ENCODE data around the gene HDAC7.
"Not testable (repeated sequence)": the region's sequence is repeated elsewhere in the genome, so short reads cannot be mapped to it uniquely, and the experiment has no call there.

HDAC7 gene

DNA sequence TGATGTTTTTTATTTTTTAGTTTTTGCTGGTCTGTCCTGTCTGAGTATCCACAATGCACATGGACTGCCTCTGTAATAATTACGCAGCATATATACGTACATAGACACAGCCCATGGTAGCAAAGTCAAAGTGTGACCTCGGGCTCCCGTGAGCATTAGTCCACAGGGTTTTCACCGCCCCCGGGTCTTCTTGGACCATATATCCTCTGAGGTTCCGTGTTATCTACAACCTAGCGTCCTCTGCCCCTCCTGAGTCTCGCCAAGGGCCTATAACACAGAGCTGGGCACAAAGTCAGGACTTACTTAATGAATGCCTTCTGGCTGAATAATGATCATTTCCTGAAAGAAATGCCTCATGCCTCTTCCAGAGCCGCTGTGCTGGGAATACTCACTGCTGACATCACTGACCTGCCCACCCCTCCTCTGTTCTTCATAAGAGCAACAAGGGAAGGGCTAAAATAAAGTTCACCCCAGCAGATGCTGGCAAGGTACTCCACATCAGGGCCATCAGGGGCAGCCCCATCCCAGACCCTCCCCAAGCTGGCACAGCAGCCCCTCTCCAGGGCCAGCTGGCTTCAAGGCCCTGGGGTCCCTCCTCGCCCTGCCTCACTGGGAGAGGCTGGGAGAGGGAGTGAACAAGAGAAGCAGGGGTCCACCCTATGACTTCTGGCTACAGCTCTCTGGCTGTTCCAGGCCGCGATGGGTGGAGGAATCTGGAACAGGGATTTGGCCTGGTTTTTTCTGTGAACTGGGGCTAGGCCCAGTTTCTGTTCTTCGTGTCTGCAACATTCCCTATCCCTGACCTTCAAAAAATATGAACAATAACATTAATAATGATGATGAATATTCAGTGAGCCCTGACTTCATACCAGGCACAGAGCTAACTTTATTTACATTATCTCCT, 7.9 kb downstream of the HDAC7 start:
- DNase-seq = no peak

DNA sequence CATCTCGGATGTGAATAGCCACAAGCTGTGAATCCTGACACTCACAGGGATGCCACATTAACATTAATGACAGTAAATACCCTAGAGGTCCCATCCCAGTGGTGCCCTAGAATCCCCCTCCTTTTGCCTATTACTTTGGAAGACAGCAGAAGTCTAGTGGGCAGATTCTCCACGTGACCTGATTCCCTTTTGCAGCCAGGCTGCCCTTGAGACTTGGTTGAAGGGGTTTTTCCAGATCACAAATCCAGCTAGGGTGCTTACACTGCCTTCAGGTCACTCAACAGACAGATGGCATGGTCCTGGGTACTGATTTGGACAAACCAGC, 8.7 kb downstream of the HDAC7 start:
- no peak for DNase-seq
- no peak for ATAC-seq

More for the DNA sequence above, 7.9 kb downstream of the HDAC7 start:
- ATAC-seq = no peak

DNA sequence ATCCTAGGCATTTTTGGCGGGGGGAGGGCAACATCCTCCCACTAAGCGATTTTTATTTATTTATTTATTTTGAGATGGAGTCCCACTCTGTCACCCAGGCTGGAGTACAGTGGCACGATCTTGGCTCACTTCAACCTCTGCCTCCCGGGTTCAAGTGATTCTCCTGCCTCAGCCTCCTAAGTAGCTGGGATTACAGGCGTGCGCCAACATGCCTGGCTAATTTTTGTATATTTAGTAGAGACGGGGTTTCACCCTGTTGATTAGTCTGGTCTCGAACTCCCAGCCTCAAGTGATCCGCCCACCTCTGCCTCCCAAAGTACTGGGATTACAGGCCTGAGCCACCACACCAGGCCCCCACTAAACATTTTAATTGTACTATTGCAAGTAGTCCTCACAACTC, 10.2 kb downstream of the HDAC7 start:
- DNase-seq, ATAC-seq: not testable (repeated sequence)

- peak; percentile 75 for DNase-seq
- peak; percentile 36 for ATAC-seq
These were observed 10.9 kb downstream of the HDAC7 start for GRCh38 chr12:47808574-47809365.

- ATAC-seq (peak; percentile 50), DNase-seq (peak; percentile 86)
These were observed 11.7 kb downstream of the HDAC7 start for GRCh38 chr12:47808050-47808449.

GRCh38 chr12:47807338-47807737, 12.4 kb downstream of the HDAC7 start:
- ATAC-seq (no peak), DNase-seq (no peak)

DNA sequence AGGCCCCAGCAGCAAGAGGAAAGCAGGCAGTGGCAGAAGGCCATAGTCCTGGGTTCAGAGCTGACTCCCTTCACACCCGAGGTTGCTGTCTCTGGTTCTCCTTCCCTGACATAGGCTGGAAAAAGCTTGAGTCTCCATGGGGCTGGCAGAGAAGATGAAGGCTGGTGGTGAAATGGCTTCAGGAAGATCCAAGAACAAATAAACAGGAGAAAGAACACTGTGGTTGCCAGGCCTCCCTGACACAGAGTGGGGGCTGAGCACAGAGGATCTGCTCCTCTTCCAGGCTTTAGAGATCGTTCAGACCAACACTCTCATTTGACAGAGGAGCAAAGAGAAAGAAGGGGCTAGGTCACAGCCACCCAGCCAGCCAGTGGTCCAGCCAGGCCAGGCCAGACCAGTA, 14.3 kb downstream of the HDAC7 start:
- ATAC-seq (no peak), DNase-seq (no peak)

- ATAC-seq (no peak), DNase-seq (no peak)
These were observed 15.5 kb downstream of the HDAC7 start for GRCh38 chr12:47804171-47804570.

DNA sequence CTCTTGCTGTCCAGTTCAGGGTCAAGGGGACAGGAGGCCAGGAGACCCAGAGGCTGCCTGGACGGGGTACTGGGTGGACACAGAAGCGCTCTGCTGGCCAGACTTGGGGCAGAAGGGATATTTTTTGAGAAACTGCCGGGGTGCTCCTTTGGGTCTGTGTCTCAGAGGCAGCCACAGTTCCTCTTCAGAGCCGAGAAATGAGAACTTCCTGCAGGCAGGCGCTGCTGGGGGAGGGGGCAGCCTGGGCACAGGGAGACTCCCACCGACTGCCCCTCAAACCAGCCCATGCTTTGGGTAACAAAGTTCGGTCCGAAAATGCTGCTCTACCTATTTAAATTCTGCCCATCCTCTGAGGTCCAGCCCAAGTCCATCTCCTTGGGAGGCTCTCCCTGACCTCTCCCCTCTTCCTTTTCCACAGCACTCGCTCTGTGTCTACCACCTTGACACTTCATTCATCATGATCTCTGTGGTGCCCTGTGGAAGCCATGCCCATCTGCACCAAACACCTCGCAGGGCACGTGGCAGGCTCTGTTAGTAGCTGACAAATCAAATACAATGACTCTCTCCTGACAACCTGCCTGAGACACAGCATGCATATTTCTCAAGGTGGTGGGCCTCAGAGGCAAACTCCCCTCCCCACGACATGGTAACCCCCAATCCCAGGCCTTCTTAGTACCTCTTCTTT, 16.4 kb downstream of the HDAC7 start:
- ATAC-seq = no peak
- DNase-seq = no peak

- ATAC-seq = peak; percentile 10
- DNase-seq = no peak
These were observed 17.4 kb downstream of the HDAC7 start for GRCh38 chr12:47802312-47802711.

DNA sequence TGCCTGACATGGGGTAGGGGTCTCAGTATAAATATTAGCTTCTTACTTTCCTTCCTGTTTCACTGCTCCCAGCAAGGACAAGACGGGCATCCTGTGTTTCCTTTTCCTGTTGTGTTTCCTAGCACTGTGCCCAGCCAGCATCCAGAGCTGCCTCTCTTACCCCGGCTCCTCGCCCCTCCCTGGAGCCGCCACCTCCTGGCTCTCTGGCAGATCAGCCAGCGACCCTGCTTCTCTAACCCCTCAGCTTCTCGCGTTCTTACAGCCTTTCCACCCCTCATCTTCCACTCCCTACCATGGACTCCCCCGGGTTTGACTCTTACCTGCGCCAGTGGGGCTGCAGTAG, 17.8 kb downstream of the HDAC7 start:
- ATAC-seq (no peak), DNase-seq (no peak)

GRCh38 chr12:47801170-47801903, 18.4 kb downstream of the HDAC7 start:
- DNase-seq (no peak), ATAC-seq (no peak)

DNA sequence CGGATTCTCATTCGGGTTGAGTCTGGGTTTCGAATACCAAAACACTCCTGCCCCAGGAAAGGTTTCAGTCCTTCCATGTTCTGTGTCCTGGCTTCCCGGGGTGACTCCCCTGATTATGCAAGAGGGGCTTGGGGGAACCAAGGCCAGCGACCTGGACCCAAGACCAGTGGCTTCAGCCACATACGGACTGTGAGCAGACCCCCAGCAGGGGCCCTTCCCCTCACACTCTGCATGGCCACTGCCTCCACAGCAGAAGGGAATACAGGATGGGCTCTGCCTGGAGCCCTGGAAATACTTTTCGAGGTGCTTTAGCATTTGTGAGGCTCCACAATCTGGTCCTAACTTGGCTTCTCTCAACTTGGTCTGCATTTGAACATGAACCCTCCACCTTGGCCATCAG, 19.1 kb downstream of the HDAC7 start:
- DNase-seq = no peak
- ATAC-seq = no peak

- ATAC-seq (no peak), DNase-seq (no peak)
These were observed 20.2 kb downstream of the HDAC7 start for GRCh38 chr12:47799357-47799955.

- ATAC-seq = no peak
- DNase-seq = no peak
These were observed 21.2 kb downstream of the HDAC7 start for GRCh38 chr12:47798382-47798948.

DNA sequence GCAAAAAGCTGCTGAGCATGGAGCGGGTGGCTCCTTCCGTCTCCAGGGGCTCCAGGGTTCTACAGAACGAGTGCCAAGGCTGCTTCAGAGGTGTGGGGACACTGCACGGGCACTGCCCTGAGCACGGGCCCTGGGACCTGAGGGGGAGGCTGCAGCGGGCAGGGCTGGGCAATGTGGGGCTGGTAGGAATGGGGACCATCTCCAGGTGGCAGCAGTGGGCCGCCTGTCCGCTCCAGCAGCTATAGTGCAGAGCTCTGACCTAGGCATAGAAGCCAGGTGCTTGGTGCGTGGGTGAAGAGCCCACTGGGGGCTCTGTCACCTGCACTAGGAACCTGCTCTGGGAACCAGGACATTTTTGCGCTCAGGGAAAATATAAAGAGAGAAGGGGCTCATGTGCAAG, 22.3 kb downstream of the HDAC7 start:
- DNase-seq (peak; percentile 44), ATAC-seq (peak; percentile 34)

DNA sequence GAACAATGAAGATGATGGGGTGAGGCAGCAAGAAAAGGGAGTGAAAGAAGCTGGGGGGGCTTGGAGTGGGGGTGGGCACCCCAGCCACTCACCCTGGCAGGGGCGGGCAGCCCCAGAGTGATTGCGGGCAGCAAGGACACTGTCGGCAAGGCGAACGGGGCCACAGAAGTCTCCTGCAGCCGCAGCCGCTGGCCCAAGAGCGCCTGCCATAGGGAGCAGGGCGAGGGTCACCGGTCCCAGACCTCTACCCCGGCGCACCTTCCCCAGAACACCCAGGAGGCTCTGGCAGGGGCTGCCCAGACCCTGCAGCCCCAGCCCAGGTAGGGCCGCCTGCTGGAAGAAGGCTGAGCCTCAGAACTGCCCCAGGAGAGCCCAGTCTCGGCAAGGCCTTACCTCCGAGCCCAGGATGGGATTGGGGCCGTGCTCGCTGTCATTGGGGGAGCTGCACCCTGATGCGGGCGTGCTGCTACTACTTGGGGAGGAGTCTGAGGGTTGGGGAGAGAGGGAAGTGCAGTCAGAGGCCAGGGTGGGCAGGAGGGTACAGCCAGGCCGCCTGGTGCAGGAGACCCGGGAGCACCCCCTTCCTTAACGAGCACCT, 23.8 kb downstream of the HDAC7 start:
- ATAC-seq = no peak
- no peak for DNase-seq

- ATAC-seq (no peak), DNase-seq (no peak)
These were observed 24.4 kb downstream of the HDAC7 start for GRCh38 chr12:47795121-47795813.

DNA sequence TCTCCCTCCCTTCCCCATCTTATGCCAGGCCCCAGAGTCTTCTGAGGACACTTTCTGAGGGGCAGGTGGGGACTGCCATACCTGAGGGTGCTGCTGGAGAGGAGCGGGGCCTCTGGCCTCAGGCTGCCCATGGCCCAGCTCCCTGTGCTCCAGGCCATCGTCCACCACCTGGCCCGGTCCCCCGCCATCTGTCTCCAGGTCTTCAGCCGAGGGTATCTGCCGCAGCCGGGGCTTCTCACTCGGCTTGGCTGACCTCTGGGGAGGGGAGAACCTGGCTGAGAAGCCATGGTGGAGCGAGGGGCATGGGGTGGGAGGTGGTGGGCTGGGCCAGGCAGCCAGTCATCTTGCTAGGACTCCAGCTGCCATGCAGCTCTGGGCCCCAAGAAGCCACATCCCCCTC, 25.0 kb downstream of the HDAC7 start:
- ATAC-seq (no peak), DNase-seq (no peak)

- DNase-seq (no peak), ATAC-seq (no peak)
These were observed 26.6 kb downstream of the HDAC7 start for GRCh38 chr12:47793015-47793681.

All from stimulated activated naive CD8-positive, alpha-beta T cell treated with anti-CD3 and anti-CD28 coated beads, Interleukin-15, Interleukin-2, amounts not matched to agents 100 U/mL and 50 U/mL, for 24 hours (primary cell).